PC-3 (cell line): ENCODE data around the gene STK33. TPM values are rescaled to one million over a fixed set of nuclear protein-coding genes. Genes with fewer than 3 reads are reported as not detected.

Source experiments
- ATAC-seq: fragments of 200-7000 bp; cut with Tn5 transposase; 2 replicates; pipeline ENCODE4 v1.9.1; 2020; ENCODE audit warnings: mild to moderate bottlenecking, moderate library complexity
- BruUV-seq: library from RNA; stranded (reverse); fragments of 400-500 nt; replicated peaks from 2 replicates; lab custom pipeline; 2021; lab: Mats Ljungman, UMichigan
- CTCF ChIA-PET: fragments of 300-600 bp; sonication (Branson Sonifier 250); formaldehyde crosslinking; loops from one replicate; lab custom pipeline; 2022; ENCODE audit warnings: antibody characterized with exemption; lab: Charles Lee
- POLR2A ChIA-PET: fragments of 300-600 bp; sonication (Branson Sonifier 250); formaldehyde crosslinking; loops from one replicate; lab custom pipeline; 2022; ENCODE audit warnings: antibody characterized with exemption; ENCODE audit not compliant: unreplicated experiment; lab: Charles Lee
- DNase-seq: peaks from one replicate; pipeline ENCODE4 v3.0.0-alpha.2; 2015
- H2AFZ ChIP-seq: fragments of 300-600 bp; sonication (generic); 2 replicates; pipeline ENCODE4 v1.6.0; 2016; ENCODE audit warnings: antibody characterized with exemption, low read length
- H3F3A ChIP-seq: fragments of 300-600 bp; sonication (generic); one replicate; pipeline ENCODE4 v1.6.0; 2017; ENCODE audit warnings: antibody characterized with exemption, low read length, control low read depth, mild to moderate bottlenecking; ENCODE audit not compliant: unreplicated experiment
- H3K27ac ChIP-seq: fragments of 300-600 bp; sonication (generic); 2 replicates; pipeline ENCODE4 v1.5.1; 2016; ENCODE audit warnings: mild to moderate bottlenecking, low read length
- H3K27me3 ChIP-seq: fragments of 300-600 bp; sonication (generic); 2 replicates; pipeline ENCODE4 v1.6.1; 2016; ENCODE audit warnings: low read length, mixed read lengths
- H3K36me3 ChIP-seq: fragments of 300-600 bp; sonication (generic); 2 replicates; pipeline ENCODE4 v1.6.1; 2016; ENCODE audit warnings: low read depth, mixed run types, low read length, mixed read lengths
- H3K4me1 ChIP-seq: fragments of 300-600 bp; sonication (generic); 2 replicates; pipeline ENCODE4 v1.5.1; 2016; ENCODE audit warnings: low read length; ENCODE audit not compliant: insufficient read depth
- H3K4me2 ChIP-seq: fragments of 300-600 bp; sonication (generic); 2 replicates; pipeline ENCODE4 v1.6.0; 2016; ENCODE audit warnings: low read length
- H3K4me3 ChIP-seq: fragments of 300-600 bp; sonication (generic); 2 replicates; pipeline ENCODE4 v1.5.1; 2016; ENCODE audit warnings: mild to moderate bottlenecking, low read length, mixed read lengths
- H3K79me2 ChIP-seq: fragments of 300-600 bp; sonication (generic); 2 replicates; pipeline ENCODE4 v1.6.1; 2017; ENCODE audit warnings: low read length, mixed read lengths
- H3K9ac ChIP-seq: fragments of 300-600 bp; sonication (generic); 2 replicates; pipeline ENCODE4 v1.6.0; 2016; ENCODE audit warnings: mild to moderate bottlenecking, low read length
- H3K9me2 ChIP-seq: fragments of 300-600 bp; sonication (generic); replicated peaks from 2 replicates; pipeline ENCODE4 v1.6.1; 2016; ENCODE audit warnings: mixed run types, low read length, mixed read lengths
- H3K9me3 ChIP-seq: fragments of 300-600 bp; sonication (generic); 2 replicates; pipeline ENCODE4 v1.6.1; 2016; ENCODE audit warnings: low read length, mixed read lengths
- H4K20me1 ChIP-seq: fragments of 300-600 bp; sonication (generic); 2 replicates; pipeline ENCODE4 v1.6.1; 2016; ENCODE audit warnings: low read length, mixed read lengths
- CTCF ChIP-seq: fragments of 300-600 bp; sonication (generic); conservative IDR thresholded peaks from 2 replicates; pipeline ENCODE4 v1.5.1; 2017; ENCODE audit warnings: antibody characterized with exemption, low read depth, mild to moderate bottlenecking, low read length
- EZH2 ChIP-seq: fragments of 300-600 bp; sonication (generic); IDR thresholded peaks from one replicate; pipeline ENCODE4 v1.6.1; 2017; ENCODE audit warnings: antibody characterized with exemption, mild to moderate bottlenecking, low read length; ENCODE audit not compliant: unreplicated experiment
- EZH2phosphoT487 ChIP-seq: fragments of 300-600 bp; sonication (generic); IDR thresholded peaks from 2 replicates; pipeline ENCODE4 v1.6.1; 2018; ENCODE audit warnings: mild to moderate bottlenecking, antibody characterized with exemption, low read length, borderline replicate concordance
- intact Hi-C: fragments of 100-400 bp; cut with micrococcal nuclease; formaldehyde crosslinking; loops from 2 replicates; pipeline ENCODE4 v1.9.0; 2023
- total RNA-seq: library from RNA; depleted of rRNA; stranded (reverse); fragments of >200 nt; gene quantifications from 2 replicates; pipeline ENCODE4 v1.2.3, GENCODE V29; 2014

Gene STK33
- total RNA-seq, 1 experiment from 2014 or later = not detected

GRCh38 chr11:8362491-8362890, 231.5 kb downstream of the STK33 start:
- ChIA-PET POLR2A (no interaction called here), CTCF (no interaction called here)
- H3F3A ChIP-seq = no peaks in the 10 kb centered on the region
- no peaks in the 10 kb centered on the region for H3K9me3 ChIP-seq
- H2AFZ ChIP-seq = no peak overlapping the region
- H3K9me2 ChIP-seq = no peaks in the 10 kb centered on the region
- H3K27ac ChIP-seq = no peak overlapping the region
- DNase-seq (no peak), ATAC-seq (no peak)
- intact Hi-C loops = no loop called here
- H3K36me3 ChIP-seq = no peaks in the 10 kb centered on the region
- H3K9ac ChIP-seq = no peak overlapping the region
- TF ChIP-seq EZH2 = no peak
- TF ChIP-seq EZH2phosphoT487 = no peak
- TF ChIP-seq CTCF = no peak
- H3K27me3 ChIP-seq = peaks cover 49% of the 10 kb centered on the region
- H4K20me1 ChIP-seq = no peaks in the 10 kb centered on the region
- BruUV-seq = no TSS peak
- no peaks in the 10 kb centered on the region for H3K4me1 ChIP-seq
- no peak overlapping the region for H3K4me2 ChIP-seq
- no peaks in the 10 kb centered on the region for H3K79me2 ChIP-seq
- no peak overlapping the region for H3K4me3 ChIP-seq

DNA sequence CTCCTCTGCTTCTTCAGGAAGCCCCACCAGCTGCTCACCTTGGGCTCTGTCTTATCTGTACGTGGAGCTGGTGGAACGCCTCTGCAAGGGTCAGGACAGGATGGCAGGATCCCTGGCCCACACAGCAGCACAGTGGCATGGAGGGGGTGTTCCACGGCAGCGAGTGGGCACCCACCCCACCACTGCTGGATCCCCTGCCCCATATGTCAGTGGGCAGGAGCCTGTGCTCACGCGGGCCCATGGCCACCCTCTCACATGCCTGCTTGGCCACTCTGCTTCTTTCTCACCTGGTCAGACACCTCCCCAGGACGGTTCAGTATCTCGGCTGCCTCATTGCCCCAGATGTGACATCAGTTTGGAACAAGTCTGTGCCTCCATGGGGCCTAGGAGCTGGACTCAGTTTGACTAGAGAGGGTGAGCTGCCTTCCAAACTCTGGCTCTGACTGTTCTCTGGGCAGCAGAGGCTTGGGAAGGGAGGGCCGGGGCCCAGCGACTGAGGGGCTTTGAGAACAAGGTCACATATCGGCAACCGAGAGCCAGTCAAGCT, 232.3 kb downstream of the STK33 start:
- Histone ChIP-seq H4K20me1 (no peaks in the 10 kb centered on the region), H3K27me3 (peaks cover 42% of the 10 kb centered on the region), H3K27ac (no peak overlapping the region), H3K4me1 (no peaks in the 10 kb centered on the region), H3K9me2 (no peaks in the 10 kb centered on the region), H3K36me3 (no peaks in the 10 kb centered on the region), H3F3A (no peaks in the 10 kb centered on the region), H3K9me3 (no peaks in the 10 kb centered on the region), H2AFZ (no peak overlapping the region), H3K9ac (no peak overlapping the region), H3K4me3 (no peak overlapping the region), H3K4me2 (no peak overlapping the region), H3K79me2 (no peaks in the 10 kb centered on the region)
- intact Hi-C loops = no loop called here
- ChIA-PET CTCF (no interaction called here), POLR2A (no interaction called here)
- no TSS peak for BruUV-seq
- DNase-seq = no peak
- no peak for ATAC-seq
- TF ChIP-seq EZH2phosphoT487 (no peak), EZH2 (no peak), CTCF (no peak)

DNA sequence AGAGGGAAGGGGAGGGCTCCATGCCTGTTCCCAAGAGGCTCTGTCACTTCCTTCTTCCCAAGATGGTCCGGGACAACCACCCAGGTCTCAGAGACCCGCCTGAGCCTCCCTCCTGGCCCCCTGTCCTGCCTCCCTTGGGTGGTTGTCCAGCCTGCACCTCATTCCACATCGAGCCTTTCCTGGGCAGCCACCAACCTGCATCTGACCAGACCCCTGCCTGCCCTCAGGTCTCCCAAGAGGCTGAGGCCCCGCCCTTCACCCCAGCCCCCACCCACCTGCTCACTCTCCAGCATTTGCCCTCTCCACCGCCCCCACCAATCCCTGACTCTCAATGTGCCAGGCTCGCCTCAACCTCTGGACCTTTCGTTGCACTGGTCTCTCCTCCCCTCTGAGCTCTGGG, 232.8 kb downstream of the STK33 start:
- Histone ChIP-seq H3F3A (no peaks in the 10 kb centered on the region), H3K4me1 (no peaks in the 10 kb centered on the region), H3K27ac (no peak overlapping the region), H3K9me3 (no peaks in the 10 kb centered on the region), H3K9me2 (no peaks in the 10 kb centered on the region), H3K4me3 (no peak overlapping the region), H2AFZ (no peak overlapping the region), H3K36me3 (no peaks in the 10 kb centered on the region), H4K20me1 (no peaks in the 10 kb centered on the region), H3K27me3 (peaks cover 37% of the 10 kb centered on the region), H3K4me2 (no peak overlapping the region), H3K9ac (no peak overlapping the region), H3K79me2 (no peaks in the 10 kb centered on the region)
- ChIA-PET POLR2A (no interaction called here), CTCF (no interaction called here)
- no TSS peak for BruUV-seq
- DNase-seq (no peak), ATAC-seq (no peak)
- TF ChIP-seq EZH2phosphoT487 = no peak
- TF ChIP-seq CTCF = no peak
- no peak for TF ChIP-seq EZH2
- intact Hi-C loops = no loop called here
